Measurements from ENCODE around the gene ATP8A2.

- TF ChIP-seq YY1 (IDR thresholded peaks at IDR 0.05; ENCODE audit: insufficient read depth, insufficient read length) = no peak
- TF ChIP-seq ZNF274 (IDR thresholded peaks at IDR 0.05; ENCODE audit: low read depth, low read length) = no peak
- no peak for TF ChIP-seq SUZ12 (IDR thresholded peaks at IDR 0.05; ENCODE audit: extremely low read depth, insufficient read depth, insufficient read length)
These were observed 117.5 kb downstream of the ATP8A2 start for GRCh38 chr13:25489238-25489637.

All from NT2/D1 (cell line).